Activated CD8-positive, alpha-beta memory T cell treated with anti-CD3 and anti-CD28 coated beads for 24 hours (primary cell): Measurements from ENCODE around the gene PARP3.
A peak's percentile ranks its signal among the peaks of the same experiment; 100 is the strongest.

Source experiments
- DNase-seq: peaks from one replicate; pipeline ENCODE4 v3.0.0-alpha.2; 2020

The PARP3 gene

GRCh38 chr3:51968170-51968775, 26.1 kb downstream of the PARP3 start:
- DNase-seq: no peak

- no peak for DNase-seq
These were observed 26.9 kb downstream of the PARP3 start for GRCh38 chr3:51968883-51969678.

GRCh38 chr3:51969841-51970240, 27.7 kb downstream of the PARP3 start:
- no peak for DNase-seq

- no peak for DNase-seq
These were observed 28.6 kb downstream of the PARP3 start for GRCh38 chr3:51970606-51971300.

- DNase-seq: no peak
These were observed 29.2 kb downstream of the PARP3 start for GRCh38 chr3:51971350-51971749.

- no peak for DNase-seq
These were observed 32.3 kb downstream of the PARP3 start for GRCh38 chr3:51974277-51974962.

GRCh38 chr3:51974963-51975851, 33.0 kb downstream of the PARP3 start, which contains the start of gene ABHD14A:
TSS of gene ABHD14A (plus strand) at chr3:51975064. CDS start at chr3:51975136, 72 bp downstream.
- peak; percentile 89 for DNase-seq

GRCh38 chr3:51975852-51976549, 33.8 kb downstream of the PARP3 start:
- no peak for DNase-seq

- DNase-seq: no peak
These were observed 35.4 kb downstream of the PARP3 start for GRCh38 chr3:51977446-51978142.

- DNase-seq: no peak
These were observed 36.0 kb downstream of the PARP3 start for GRCh38 chr3:51978143-51978502.

DNA sequence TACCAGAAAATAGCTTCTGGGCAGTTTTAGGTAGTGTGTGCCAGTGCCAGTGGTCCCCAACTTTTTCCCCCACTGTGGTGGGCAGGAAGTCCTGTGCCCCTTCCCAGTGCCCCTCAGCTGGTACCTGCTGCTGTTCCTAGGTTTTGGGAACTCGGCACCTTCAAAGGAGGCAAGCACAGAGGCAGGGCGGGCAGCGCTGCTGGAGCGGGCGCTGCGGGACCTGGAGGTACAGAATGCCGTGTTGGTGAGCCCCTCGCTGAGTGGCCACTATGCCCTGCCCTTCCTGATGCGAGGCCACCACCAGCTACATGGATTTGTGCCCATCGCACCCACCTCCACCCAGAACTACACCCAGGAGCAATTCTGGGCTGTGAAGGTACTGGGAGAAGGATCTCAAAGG, 38.1 kb downstream of the PARP3 start:
- no peak for DNase-seq

DNA sequence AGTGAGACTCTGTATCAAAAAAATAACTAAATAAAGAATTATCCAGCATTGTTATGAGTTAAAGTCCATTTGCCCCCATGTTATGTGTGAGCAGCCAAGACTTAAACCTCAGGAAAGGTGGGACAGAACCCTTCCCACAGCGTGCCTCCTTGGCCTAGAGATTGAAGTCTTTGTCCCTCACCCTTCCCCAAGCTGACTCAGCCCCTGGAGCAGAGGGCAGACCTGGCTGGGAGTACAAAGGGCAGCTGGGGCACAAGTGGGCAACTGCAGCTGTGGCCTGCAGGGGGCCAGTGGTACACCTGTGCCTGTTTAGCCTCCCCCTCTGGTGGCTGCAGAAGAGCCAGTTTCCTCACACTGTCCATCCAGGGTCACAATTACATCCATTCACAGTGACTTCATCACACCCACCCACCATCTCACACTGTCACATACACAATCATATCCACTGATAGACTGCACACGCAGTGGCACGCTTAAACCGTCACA, 40.2 kb downstream of the PARP3 start:
- DNase-seq: peak; percentile 73

GRCh38 chr3:51982838-51983577, 40.8 kb downstream of the PARP3 start, which contains the start of gene ACY1:
TSS of gene ACY1 (plus strand) at chr3:51983535. CDS start at chr3:51984065, 530 bp downstream.
- DNase-seq: peak; percentile 91

DNA sequence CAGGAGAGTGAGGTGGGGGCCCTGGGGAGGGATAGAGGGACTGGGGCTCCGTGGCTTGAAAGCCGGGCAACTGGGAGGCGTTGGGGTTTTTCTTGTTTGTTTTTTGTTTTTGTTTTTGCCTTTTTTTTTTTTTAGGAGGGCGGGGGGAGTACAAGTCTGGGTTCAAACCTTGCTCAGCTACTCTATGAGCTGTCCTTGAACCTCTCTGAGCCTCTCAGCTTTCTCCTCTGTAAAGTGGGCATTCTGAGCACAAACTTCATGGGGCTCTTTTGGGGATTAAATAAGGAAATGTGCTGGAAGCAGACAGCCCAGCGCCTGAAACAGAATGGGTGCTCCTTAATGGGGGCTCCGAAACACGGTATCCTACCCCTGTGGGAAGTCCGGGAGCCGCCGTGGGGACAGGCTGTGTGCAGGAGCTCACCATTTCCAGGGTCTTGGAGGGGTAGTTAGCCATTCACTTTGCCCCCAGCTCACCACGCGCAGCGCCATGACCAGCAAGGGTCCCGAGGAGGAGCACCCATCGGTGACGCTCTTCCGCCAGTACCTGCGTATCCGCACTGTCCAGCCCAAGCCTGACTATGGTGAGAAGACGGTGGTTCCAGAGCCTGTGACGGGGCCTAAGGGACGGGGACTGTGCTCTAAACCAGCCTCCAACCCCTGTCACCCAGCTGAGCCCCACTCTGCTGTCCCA, 41.6 kb downstream of the PARP3 start:
- no peak for DNase-seq

GRCh38 chr3:51984269-51984647, 42.1 kb downstream of the PARP3 start:
- DNase-seq: no peak

DNA sequence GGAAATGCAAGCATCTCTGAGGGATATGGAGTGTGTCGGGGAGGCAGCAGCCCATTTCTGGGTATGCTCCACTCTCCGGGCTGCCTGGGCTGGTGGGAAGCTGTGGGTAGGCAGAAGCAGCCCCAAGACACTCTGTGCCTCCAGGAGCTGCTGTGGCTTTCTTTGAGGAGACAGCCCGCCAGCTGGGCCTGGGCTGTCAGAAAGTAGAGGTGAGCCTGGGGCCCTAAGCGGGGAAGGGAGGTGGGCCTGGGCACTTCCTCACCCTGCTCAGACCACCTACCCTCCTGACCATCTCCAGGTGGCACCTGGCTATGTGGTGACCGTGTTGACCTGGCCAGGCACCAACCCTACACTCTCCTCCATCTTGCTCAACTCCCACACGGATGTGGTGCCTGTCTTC, 42.9 kb downstream of the PARP3 start:
- no peak for DNase-seq

- DNase-seq: no peak
These were observed 44.1 kb downstream of the PARP3 start for GRCh38 chr3:51986010-51986947.

DNA sequence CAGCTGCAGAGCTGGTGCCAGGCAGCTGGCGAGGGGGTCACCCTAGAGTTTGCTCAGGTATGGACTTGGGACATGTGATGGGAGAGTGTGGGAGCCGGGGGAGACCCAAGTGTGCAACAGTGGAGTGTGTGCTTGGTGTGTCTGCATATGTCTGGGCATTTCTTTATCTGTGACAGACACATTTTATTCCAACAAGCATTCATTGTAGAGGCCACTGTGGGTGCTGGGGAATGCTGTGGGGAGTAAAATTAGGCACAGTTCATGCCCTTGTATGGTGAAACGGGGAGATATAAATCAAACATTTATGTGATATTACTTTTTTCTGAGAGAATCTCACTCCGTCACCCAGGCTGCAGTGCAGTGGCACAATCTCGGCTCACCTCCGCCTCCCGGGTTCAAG, 45.4 kb downstream of the PARP3 start:
- DNase-seq: no peak
